NCI-H1417 (cell line): Measurements from ENCODE around the gene PREX1.
A peak's percentile ranks its signal among the peaks of the same experiment; 100 is the strongest.
"Not testable (repeated sequence)": the region's sequence is repeated elsewhere in the genome, so short reads cannot be mapped to it uniquely, and the experiment has no call there.

ENCODE experiments used
- DNase-seq, 3 experiments: peaks; one replicate each; lab custom pipeline; 2025; lab: John Stamatoyannopoulos, UW

Gene PREX1

GRCh38 chr20:48827855-48828733 lies at the start of gene PREX1:
PREX1 (minus strand) TSS chr20:48827999; CDS start chr20:48827860, 139 bp downstream.
- DNase-seq = peak; percentile 61 to 76 (median 68)

GRCh38 chr20:48877304-48877703 lies 49.5 kb upstream of the PREX1 start:
- DNase-seq = peak in 1 of 3 experiments; percentile 12

DNA sequence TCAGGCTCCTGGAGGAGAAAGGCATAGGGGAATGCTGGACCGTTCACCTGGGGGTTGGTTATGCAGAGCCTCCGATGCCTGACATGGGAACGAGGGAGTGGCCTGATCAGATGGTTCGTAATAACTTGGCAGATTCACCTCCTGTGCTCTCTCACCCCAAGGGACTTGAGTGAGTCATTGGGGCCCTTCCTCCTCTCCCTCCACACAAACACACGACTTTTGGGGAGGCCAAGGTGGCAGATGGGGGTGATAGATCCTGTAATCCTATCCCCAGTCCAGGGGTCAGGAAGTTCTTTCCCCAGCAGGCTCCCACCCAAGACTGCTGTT lies 48.1 kb upstream of the PREX1 start:
- no peak for DNase-seq

- no peak for DNase-seq
Observed at GRCh38 chr20:48875233-48875913, 47.6 kb upstream of the PREX1 start.

- not testable (repeated sequence) for DNase-seq
Observed at GRCh38 chr20:48869442-48869841, 41.6 kb upstream of the PREX1 start.

DNA sequence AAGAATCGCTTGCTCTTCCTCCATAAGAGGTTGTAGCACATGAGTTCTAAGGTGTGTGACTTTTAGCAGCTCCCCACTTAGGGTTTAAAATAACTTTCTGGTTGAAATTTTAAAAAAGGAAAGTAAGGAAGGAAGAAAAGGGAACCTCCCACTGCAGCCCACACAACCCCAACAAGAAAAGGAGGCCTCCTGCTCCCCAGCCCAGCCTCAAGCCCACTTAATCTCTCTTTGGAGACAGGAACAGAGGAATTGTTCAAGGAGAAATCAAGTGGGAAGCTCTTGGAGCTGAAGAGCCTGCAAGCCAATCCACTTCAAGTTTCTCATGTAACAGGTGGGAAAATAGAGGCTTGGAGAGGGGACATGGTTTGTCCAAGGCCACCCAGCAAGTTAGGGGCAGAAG lies 39.1 kb upstream of the PREX1 start:
- DNase-seq = no peak

DNA sequence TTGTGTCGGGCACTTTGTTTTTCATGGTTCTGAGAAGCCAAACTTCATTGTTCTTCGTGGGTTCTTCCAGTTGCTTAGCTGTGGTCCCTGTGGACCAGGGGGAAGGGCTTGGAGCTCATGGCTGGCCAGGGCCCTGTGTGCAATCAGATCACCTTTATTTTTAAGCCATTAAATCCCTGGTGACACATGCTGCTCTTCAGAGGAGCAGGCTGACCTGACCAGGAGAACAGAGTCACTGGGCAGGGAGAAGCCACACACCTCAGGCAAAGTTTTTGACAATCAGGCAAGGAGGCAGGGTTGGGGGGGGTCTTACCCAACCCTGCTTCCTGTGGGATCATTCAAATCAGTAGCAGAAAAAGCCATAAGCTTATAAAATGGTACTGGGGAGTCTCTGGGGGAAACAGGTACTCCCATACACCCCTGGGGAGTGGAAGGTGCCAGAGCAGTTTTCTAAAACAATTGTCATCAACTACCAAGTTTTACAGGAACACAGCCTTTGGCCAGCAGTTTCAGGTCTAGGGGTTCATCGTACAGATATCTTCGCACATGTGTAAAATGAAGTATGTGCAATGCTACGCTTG lies 37.0 kb upstream of the PREX1 start:
- DNase-seq = no peak

GRCh38 chr20:48864254-48864653 lies 36.5 kb upstream of the PREX1 start:
- no peak for DNase-seq

DNA sequence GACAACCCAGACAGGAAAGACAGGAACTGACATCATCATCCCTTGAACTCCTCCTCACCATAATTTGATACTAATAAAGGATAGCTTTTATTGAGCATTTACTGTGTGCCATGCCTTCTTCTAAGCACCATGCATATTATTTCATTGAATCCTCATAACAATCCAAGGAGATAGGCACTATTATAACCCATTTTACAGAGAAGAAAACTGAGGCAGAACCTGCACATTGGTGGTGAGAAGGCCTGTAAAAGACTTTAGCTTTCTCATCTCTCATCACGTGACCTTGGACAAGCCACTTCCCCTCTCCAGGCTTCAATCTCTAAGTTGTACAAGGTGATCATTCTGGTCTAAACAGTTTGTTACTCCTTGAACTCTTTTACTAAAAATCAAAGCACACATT lies 34.5 kb upstream of the PREX1 start:
- DNase-seq = no peak

GRCh38 chr20:48861444-48861843 lies 33.6 kb upstream of the PREX1 start:
- no peak for DNase-seq

GRCh38 chr20:48858075-48858790 lies 30.4 kb upstream of the PREX1 start:
- no peak for DNase-seq

DNA sequence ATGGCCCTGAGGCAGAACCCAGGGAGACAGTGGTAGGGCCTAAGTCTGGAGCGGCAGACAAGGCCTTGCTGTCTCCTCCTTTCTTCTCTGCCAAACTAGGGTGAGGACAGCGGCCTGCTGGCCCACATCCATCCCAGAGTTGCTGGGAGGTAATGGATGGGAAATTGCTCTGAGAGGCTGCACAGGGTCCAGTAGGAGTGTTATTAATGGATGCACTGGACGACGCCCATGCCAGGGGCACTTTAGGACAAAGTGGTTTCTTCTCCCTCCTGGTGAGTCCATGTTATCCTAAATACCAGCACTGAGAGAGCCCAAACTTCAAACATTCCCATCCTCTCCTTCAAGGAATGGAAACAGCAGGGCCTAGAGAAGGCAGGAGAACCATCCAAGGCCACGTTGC lies 28.3 kb upstream of the PREX1 start:
- no peak for DNase-seq

DNA sequence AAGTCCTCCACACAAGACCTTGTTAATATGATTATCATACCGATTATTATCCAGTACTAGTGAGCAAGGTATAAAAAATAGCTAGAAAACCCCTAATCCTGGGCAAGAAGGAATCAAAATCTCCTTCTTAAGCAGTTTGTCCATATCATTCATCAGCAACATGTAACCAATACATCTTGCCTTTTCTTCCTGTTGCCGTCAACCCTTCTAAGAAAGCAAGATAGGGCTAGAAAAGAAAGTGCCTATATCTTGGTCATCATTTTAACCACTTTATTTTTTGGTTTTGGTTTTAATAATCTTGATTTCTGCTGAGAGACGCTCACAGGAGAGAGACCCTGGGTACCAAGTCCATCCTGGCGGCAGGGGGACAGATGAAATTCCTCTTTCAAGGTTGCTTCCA lies 27.2 kb upstream of the PREX1 start:
- no peak for DNase-seq

- no peak for DNase-seq
Observed at GRCh38 chr20:48852609-48853008, 24.8 kb upstream of the PREX1 start.

GRCh38 chr20:48851579-48851978 lies 23.8 kb upstream of the PREX1 start:
- no peak for DNase-seq

- no peak for DNase-seq
Observed at GRCh38 chr20:48850977-48851299, 23.1 kb upstream of the PREX1 start.

- peak in 2 of 3 experiments; percentile 72 to 88 for DNase-seq
Observed at GRCh38 chr20:48850257-48850976, 22.6 kb upstream of the PREX1 start.

DNA sequence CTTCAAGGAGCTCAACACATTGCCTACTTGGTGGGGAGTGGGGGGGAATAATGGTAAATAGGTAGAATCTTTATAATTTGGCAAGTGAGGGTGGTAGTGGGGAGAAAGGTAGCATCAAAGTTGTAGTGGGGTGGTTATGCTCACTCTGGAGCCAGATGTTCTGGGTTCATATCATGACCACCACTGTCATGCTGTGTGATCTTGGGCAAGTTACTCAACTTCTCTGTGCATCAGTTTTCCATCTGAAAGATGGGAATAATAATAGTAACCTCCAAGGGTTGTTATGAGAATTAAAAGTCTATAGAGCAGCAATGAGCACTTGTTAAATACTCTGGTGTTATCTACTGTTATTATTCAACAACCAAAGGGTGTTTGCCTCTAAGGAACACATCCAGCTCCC lies 22.0 kb upstream of the PREX1 start:
- no peak for DNase-seq

DNA sequence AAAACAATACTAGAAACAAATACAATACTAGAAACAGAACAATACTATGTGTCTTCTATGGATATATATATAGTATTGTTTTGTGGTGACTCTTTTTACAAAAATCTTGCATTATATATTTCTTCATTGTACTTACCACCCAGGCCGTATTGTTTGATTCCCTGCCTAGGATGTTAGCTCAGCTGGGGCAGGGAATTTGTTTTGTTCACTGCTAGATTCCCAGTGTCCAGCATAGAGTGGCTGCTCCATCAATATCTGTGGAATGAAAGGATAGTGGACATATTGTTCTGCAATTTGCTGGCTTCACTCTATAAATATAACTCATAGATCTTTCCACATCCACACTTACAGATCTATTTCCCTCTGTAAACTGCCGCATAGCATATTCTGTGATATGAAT lies 21.5 kb upstream of the PREX1 start:
- DNase-seq = no peak

- no peak for DNase-seq
Observed at GRCh38 chr20:48847498-48848205, 19.9 kb upstream of the PREX1 start.
